Upper lobe of right lung (tissue), 1 donor: ENCODE data around the gene TMEM185A. TPM values are rescaled to one million over a fixed set of nuclear protein-coding genes. Genes with fewer than 3 reads are reported as not detected.
"Not testable (repeated sequence)": the region's sequence is repeated elsewhere in the genome, so short reads cannot be mapped to it uniquely, and the experiment has no call there.

ENCODE experiments used
- ATAC-seq: fragments of 200-7000 bp; cut with Tn5 transposase; one replicate; pipeline ENCODE4 v1.9.1; 2020; ENCODE audit warnings: mild to moderate bottlenecking, moderate library complexity
- DNase-seq: peaks from one replicate; pipeline ENCODE4 v3.0.0-alpha.2; 2020
- H3K27ac ChIP-seq: fragments of 200-600 bp; one replicate; pipeline ENCODE4 v1.8.0; 2022
- H3K27me3 ChIP-seq: fragments of 200-600 bp; one replicate; pipeline ENCODE4 v1.8.0; 2022; ENCODE audit warnings: mild to moderate bottlenecking
- H3K36me3 ChIP-seq: fragments of 200-600 bp; one replicate; pipeline ENCODE4 v1.8.0; 2022
- H3K4me1 ChIP-seq: fragments of 200-600 bp; one replicate; pipeline ENCODE4 v1.8.0; 2022
- H3K4me3 ChIP-seq: fragments of 200-600 bp; one replicate; pipeline ENCODE4 v1.8.0; 2022; ENCODE audit warnings: mild to moderate bottlenecking
- H3K9me3 ChIP-seq: fragments of 200-600 bp; one replicate; pipeline ENCODE4 v1.8.0; 2022
- intact Hi-C: fragments of 100-400 bp; cut with DNase I; formaldehyde crosslinking; loops from one replicate; pipeline ENCODE4 v1.11.0; 2022
- long read RNA-seq: library from polyadenylated mRNA; unstranded; transcript quantifications from one replicate; pipeline ENCODE4 v2.0.0, GENCODE V29; 2021
- total RNA-seq: library from RNA; stranded (reverse); fragmentation: NEBNext Ultra II Directional; extraction: Animal tissue kit (Norgen Biotek cat#: 25700); gene quantifications from one replicate; pipeline ENCODE4 v1.2.1, GENCODE V29; 2021
- TF ChIP-seq, protein P1 (sequence below): fragments of 200-600 bp; IDR thresholded peaks from one replicate; pipeline ENCODE4 v1.8.0; 2022; ENCODE audit warnings: antibody characterized with exemption
- donor health status: DM: no; HTN: yes; CAD: no; lungs with severe emphysema.

Gene TMEM185A
- 19.9 TPM for total RNA-seq
- long read RNA-seq, transcript TMEM185A-207 (7 exons, 2,840 nt): major isoform, 12 of 21 reads
- long read RNA-seq, partial matches to known transcripts: 0 of 21 reads
- long read RNA-seq, other reads (novel, unspliced or antisense): 2 of 21 reads

DNA sequence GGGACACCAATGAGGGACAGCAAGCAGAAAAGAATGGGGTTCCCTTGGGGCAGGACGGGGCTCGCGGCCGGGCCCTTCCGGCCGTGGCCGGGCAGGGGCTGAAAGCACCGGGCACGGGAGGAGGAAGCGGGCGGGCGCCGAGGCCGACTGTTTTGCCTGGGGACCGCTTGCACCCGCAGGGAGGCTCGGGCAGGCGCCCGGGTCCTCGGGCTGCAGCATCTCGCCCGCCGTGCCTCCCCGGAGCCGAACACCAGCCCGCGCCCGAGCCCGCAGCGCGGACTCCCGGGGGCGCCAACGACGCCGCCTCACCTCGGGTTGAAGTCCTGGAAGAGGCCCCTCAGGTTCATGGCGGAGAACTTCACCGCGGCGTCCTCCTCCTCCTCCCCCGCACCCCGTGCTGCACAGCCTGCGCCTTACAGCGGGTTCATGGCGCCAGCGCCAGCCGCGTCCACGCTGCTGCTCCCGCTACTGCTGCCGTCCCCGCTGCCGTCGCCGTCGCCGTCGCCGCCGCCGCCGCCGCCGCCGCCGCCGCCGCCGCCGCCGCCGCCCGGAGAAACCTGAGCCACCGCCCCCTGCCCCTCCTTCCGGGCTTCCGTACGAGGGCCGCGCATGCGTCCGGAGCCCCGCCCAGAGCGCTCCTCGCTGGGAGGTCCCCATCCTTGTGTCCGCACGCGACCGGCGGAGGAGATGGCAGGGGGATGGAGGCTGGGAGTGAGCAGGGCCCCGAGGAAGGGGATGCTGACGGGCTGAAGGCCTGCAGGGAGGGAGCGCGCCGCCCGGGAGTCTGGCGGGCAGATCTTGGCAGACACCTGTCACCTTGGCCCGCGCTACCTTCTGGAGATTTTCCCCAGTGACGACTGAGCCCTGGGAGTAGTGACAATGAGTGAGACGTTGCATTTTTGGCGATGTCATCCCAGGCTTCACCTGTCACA, at the start of gene TMEM185A:
TSS of gene TMEM185A (minus strand) at position 559 of the 932 bp plus-strand sequence. CDS start at position 347, 212 bp downstream.
- no peaks in the 10 kb centered on the region for H3K36me3 ChIP-seq
- TF ChIP-seq, protein P1, sequence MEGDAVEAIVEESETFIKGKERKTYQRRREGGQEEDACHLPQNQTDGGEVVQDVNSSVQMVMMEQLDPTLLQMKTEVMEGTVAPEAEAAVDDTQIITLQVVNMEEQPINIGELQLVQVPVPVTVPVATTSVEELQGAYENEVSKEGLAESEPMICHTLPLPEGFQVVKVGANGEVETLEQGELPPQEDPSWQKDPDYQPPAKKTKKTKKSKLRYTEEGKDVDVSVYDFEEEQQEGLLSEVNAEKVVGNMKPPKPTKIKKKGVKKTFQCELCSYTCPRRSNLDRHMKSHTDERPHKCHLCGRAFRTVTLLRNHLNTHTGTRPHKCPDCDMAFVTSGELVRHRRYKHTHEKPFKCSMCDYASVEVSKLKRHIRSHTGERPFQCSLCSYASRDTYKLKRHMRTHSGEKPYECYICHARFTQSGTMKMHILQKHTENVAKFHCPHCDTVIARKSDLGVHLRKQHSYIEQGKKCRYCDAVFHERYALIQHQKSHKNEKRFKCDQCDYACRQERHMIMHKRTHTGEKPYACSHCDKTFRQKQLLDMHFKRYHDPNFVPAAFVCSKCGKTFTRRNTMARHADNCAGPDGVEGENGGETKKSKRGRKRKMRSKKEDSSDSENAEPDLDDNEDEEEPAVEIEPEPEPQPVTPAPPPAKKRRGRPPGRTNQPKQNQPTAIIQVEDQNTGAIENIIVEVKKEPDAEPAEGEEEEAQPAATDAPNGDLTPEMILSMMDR: no peak
- H3K27ac ChIP-seq: peak within 1 kb of the TSS; percentile 30
- peak within 1 kb of the TSS; percentile 66 for H3K4me3 ChIP-seq
- peak; percentile 86 for DNase-seq
- intact Hi-C loops: no loop called here
- H3K27me3 ChIP-seq: no peaks in the 10 kb centered on the region
- H3K9me3 ChIP-seq: no peaks in the 10 kb centered on the region
- H3K4me1 ChIP-seq: no peaks in the 10 kb centered on the region
- ATAC-seq: peak; percentile 95

DNA sequence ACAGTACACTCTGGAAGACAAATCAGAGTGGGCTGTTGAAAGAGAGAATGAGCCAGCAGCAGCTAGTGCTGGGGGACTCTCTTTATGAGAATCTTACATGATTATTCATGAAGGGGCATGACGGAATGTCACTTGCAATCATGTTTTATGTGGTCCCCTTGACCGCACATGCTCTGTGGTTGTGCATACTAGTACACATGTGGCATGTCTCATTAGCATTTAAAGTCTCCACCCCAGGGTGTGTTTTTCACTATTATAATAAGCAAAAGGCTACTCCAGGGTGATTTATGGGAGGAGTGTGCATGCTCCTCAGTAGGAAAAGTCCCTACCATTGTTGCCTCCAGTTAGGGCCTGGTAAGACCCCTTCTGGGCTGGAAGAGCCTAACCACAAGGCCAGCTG, 49.6 kb upstream of the TMEM185A start:
- no peaks in the 10 kb centered on the region for H3K27me3 ChIP-seq
- no peaks in the 10 kb centered on the region for H3K4me1 ChIP-seq
- H3K4me3 ChIP-seq: no peak overlapping the region
- no peaks in the 10 kb centered on the region for H3K36me3 ChIP-seq
- no peak overlapping the region for H3K27ac ChIP-seq
- ATAC-seq (no peak), DNase-seq (no peak)
- no peaks in the 10 kb centered on the region for H3K9me3 ChIP-seq
- TF ChIP-seq, protein P1: no peak
- intact Hi-C loops: no loop called here

DNA sequence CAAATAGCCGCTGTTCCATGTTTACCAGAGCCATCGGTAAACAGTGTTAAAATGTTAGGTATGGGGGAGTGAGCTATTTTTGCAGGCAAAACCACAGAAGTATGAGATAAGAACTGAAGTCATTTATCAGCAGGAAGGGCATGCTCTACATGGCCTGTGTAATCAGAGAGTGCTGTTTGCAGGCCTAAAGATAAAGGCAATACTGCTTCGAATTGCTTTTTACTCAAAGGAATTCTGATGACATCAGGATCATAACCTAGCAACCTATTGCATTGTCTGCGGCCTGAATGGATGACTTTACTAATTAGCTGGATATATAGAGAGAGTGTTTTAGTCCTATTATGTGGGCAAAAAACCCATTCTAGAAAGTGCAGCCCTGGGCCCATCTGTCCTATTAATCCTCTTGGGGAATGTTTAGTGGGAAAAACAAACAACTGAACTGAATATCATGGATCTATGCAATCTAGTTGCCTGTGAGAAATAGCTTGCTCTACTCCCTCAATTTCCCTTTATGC, 47.6 kb upstream of the TMEM185A start:
- H3K27ac ChIP-seq, H3K27me3 ChIP-seq, H3K36me3 ChIP-seq, H3K4me1 ChIP-seq, intact Hi-C loops, ATAC-seq, H3K4me3 ChIP-seq, H3K9me3 ChIP-seq, DNase-seq: not testable (repeated sequence)

DNA sequence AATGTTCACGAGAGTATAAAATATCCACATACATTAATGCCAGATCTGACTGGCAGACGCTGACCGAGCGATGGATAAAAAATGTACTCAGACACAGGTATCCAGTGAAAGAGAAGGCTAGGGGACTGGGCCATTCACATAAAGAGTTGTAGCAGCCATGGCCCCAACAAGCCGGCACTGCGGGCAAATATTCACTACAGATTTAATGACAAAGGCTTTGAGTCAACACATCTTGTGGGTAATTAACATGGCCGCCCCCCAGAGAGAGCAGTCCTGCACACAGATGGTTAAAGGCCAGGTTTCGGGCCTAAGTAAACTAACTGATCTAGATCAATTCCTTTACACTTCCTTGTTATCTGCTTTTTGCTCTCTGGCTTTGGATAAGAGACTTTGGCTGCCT, 44.0 kb upstream of the TMEM185A start:
- H3K27me3 ChIP-seq, H3K9me3 ChIP-seq, H3K4me1 ChIP-seq, intact Hi-C loops, H3K27ac ChIP-seq, ATAC-seq, H3K36me3 ChIP-seq, H3K4me3 ChIP-seq, DNase-seq: not testable (repeated sequence)

DNA sequence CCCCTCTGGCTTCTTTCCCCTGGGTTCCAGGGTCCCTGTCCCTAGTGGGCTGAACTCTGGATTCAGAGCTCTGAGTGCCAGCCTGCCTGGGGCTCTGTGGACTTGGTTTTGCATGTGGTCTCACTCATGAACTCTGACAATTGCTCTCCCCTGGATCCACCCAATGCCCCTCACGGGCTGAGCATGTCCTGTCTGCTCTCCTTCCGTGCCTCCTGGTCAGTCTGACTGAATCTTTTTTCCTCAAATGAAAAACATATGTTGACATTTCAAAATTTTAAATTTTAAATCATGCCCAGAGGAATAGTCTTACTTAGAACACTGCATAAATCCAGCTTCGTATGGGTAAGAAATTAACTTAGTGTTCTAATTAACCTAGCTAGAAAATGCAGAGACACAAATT, 43.5 kb upstream of the TMEM185A start:
- H3K4me1 ChIP-seq, H3K4me3 ChIP-seq, ATAC-seq, DNase-seq, H3K27me3 ChIP-seq, intact Hi-C loops, H3K9me3 ChIP-seq, H3K36me3 ChIP-seq, H3K27ac ChIP-seq: not testable (repeated sequence)

DNA sequence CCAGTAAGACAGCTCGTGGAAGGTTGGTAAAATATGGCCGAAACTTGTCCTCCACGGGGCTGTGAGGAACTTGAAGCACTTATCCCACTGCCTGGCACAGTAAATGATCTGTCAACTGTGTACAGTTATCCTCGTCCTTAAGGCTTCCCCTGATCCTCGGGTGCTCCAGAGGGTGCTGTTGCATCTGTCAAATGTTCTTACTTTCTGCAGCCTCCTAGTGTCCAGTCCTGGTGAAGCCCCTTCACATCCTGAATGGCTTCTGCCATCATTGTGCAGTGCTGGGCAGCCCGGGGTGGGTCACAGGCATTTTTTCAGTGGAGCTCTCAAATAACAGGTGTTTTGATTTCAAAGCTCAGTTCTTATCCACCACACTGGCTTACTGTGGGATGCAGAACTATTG, 29.0 kb upstream of the TMEM185A start:
- H3K36me3 ChIP-seq, H3K4me1 ChIP-seq, H3K27me3 ChIP-seq, H3K4me3 ChIP-seq, intact Hi-C loops, ATAC-seq, DNase-seq, H3K9me3 ChIP-seq, H3K27ac ChIP-seq: not testable (repeated sequence)

DNA sequence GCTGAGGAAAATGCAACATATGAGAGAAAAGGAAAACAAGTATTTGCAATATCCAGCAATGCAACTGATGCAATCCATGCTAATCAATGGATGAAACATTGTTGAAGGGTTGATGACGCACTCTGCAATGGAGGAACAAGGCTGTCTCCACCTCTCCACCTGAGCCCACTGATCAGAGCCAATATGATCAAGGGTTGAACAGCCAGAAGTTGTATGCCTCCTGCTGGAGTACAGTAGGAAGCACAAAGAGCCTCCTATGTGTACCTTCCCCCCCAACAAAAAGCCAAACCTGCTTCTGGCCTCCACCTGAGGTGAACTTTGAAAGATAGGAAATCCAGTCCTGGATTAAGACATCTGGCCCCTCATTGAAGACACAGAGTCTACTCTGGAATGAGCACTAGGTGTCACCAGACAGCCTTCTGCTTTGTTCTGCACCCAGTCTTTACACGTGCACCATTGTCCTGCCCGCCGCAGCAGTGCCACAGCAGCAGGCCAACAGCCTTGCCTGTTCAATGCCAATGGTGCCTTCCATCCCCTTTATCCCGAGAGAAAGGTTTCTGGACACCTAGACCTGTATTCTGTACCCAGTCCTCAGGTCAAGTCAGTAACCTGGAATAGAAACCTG, 24.8 kb upstream of the TMEM185A start:
- H3K4me1 ChIP-seq, intact Hi-C loops, DNase-seq, H3K4me3 ChIP-seq, H3K9me3 ChIP-seq, H3K27ac ChIP-seq, H3K27me3 ChIP-seq, H3K36me3 ChIP-seq: not testable (repeated sequence)
- peak; percentile 33 for ATAC-seq
